Gastrocnemius medialis (tissue), 4 donors: ENCODE data around the gene OLR1. TPM values are rescaled to one million over a fixed set of nuclear protein-coding genes. Genes with fewer than 3 reads are reported as not detected.

ENCODE experiments used
- ATAC-seq, 2 donors: fragments of 150-250 bp; one replicate each; pipeline ENCODE4 v1.9.1; 2016
- DNase-seq, 2 donors: peaks; one replicate each; pipeline ENCODE4 v3.0.0-alpha.2; 2019
- H3K27ac ChIP-seq, 4 donors: fragments of 200-600 bp; sonication (generic); 1 replicate in 1 of 4; 2 replicates in 3 of 4; pipeline ENCODE4 v1.5.1; 2016 to 2018; ENCODE audit warnings: mild to moderate bottlenecking in 2 of 4, moderate library complexity in 1 of 4
- H3K27me3 ChIP-seq, 3 donors: fragments of 200-600 bp; sonication (generic) in 2 of 3; 1 replicate in 1 of 3; 2 replicates in 2 of 3; pipeline versions ENCODE4 v1.5.1 to v1.6.0; 2016 to 2019; ENCODE audit warnings: mild to moderate bottlenecking in 1 of 3, moderate library complexity in 1 of 3
- H3K36me3 ChIP-seq, 2 donors: fragments of 200-600 bp; sonication (generic) in 1 of 2; one replicate each; pipeline ENCODE4 v1.5.1; 2017 to 2018
- H3K4me1 ChIP-seq, 2 donors: fragments of 200-600 bp; sonication (generic) in 1 of 2; one replicate each; pipeline ENCODE4 v1.5.1; 2016 to 2017; ENCODE audit warnings: mild to moderate bottlenecking in 2 of 2
- H3K4me3 ChIP-seq, 4 donors: fragments of 200-600 bp; sonication (generic) in 3 of 4; 1 replicate in 1 of 4; 2 replicates in 3 of 4; pipeline ENCODE4 v1.5.1; 2016 to 2019; ENCODE audit warnings: mild to moderate bottlenecking in 2 of 4
- H3K9me3 ChIP-seq, 3 donors: fragments of 200-600 bp; sonication (generic) in 2 of 3; 1 replicate in 1 of 3; 2 replicates in 2 of 3; pipeline ENCODE4 v1.5.1; 2016 to 2019
- POLR2A ChIP-seq, 2 donors: fragments of 450-650 bp; IDR thresholded peaks; one replicate each; pipeline ENCODE4 v1.6.1; 2017; ENCODE audit warnings: antibody characterized with exemption in 2 of 2, mild to moderate bottlenecking in 2 of 2, moderate library complexity in 2 of 2
- in situ Hi-C, 4 donors: fragments of 200-750 bp; cut with MboI; loops; one replicate each; pipeline versions ENCODE4 v1.15.0 to v1.8.0; 2017; ENCODE audit warnings: low sequenced_read_pairs in 4 of 4
- intact Hi-C: fragments of 100-400 bp; cut with DNase I; formaldehyde crosslinking; loops from one replicate; pipeline ENCODE4 v1.15.1; 2023; ENCODE audit warnings: low total_unique reads
- total RNA-seq, 4 donors: library from RNA; depleted of rRNA; stranded (reverse); fragments of >200 nt; gene quantifications; one replicate each; pipeline versions ENCODE4 v1.1.0 to v1.2.3, GENCODE V29; 2016
- TF ChIP-seq, protein P1 (sequence below), 5 experiments: fragments of 450-650 bp in 3 of 5; fragments of 200-600 bp in 2 of 5; sonication (generic) in 2 of 5; IDR thresholded peaks in 4 of 5; conservative IDR thresholded peaks in 1 of 5; 1 replicate in 4 of 5; 2 replicates in 1 of 5; pipeline ENCODE4 v1.5.1; 2016 to 2019; ENCODE audit warnings: antibody characterized with exemption in 5 of 5, mild to moderate bottlenecking in 3 of 5, moderate library complexity in 3 of 5

The OLR1 gene
- total RNA-seq, 4 donors from 2014 or later = 0.42 TPM; not detected in 3

DNA sequence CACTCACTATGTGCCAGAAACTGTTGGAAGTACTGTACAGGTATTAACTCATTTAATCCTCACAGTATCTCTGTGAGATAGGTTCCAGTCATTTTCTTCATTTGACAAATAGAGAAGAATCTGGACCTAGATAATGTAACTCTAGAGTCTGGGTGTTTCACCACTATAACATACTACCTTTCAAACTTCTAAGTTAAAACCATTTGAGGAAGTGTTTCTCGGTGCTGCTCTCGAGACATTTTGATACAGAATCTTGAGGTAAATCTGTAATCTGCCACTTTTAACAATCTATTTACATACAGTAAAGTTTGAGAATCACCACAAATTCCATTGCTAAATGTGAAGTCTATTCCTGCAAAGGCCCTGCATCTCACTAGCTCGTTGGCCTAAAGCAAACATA, 8.8 kb downstream of the OLR1 start:
- no peak for TF ChIP-seq POLR2A (IDR thresholded peaks at IDR 0.05)
- TF ChIP-seq, protein P1, sequence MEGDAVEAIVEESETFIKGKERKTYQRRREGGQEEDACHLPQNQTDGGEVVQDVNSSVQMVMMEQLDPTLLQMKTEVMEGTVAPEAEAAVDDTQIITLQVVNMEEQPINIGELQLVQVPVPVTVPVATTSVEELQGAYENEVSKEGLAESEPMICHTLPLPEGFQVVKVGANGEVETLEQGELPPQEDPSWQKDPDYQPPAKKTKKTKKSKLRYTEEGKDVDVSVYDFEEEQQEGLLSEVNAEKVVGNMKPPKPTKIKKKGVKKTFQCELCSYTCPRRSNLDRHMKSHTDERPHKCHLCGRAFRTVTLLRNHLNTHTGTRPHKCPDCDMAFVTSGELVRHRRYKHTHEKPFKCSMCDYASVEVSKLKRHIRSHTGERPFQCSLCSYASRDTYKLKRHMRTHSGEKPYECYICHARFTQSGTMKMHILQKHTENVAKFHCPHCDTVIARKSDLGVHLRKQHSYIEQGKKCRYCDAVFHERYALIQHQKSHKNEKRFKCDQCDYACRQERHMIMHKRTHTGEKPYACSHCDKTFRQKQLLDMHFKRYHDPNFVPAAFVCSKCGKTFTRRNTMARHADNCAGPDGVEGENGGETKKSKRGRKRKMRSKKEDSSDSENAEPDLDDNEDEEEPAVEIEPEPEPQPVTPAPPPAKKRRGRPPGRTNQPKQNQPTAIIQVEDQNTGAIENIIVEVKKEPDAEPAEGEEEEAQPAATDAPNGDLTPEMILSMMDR (IDR thresholded peaks at IDR 0.05 in 4 of 5, conservative IDR thresholded peaks at IDR 0.05 in 1 of 5) = no peak
- Histone ChIP-seq H3K9me3 (no peaks in the 10 kb centered on the region), H3K36me3 (no peaks in the 10 kb centered on the region), H3K4me3 (no peak overlapping the region), H3K27ac (no peak overlapping the region), H3K27me3 (no peaks in the 10 kb centered on the region), H3K4me1 (no peaks in the 10 kb centered on the region)
- intact Hi-C loops (no loop called here), in situ Hi-C loops (no loop called here)
- no peak for ATAC-seq
- no peak for DNase-seq

GRCh38 chr12:10160617-10161385, 11.1 kb downstream of the OLR1 start:
- TF ChIP-seq, protein P1 (IDR thresholded peaks at IDR 0.05 in 4 of 5, conservative IDR thresholded peaks at IDR 0.05 in 1 of 5) = no peak
- TF ChIP-seq POLR2A (IDR thresholded peaks at IDR 0.05) = no peak
- no peak for ATAC-seq
- Histone ChIP-seq H3K4me1 (no peaks in the 10 kb centered on the region), H3K9me3 (no peaks in the 10 kb centered on the region), H3K27me3 (no peaks in the 10 kb centered on the region), H3K4me3 (no peak overlapping the region), H3K27ac (no peak overlapping the region), H3K36me3 (no peaks in the 10 kb centered on the region)
- in situ Hi-C loops = no loop called here
- no peak for DNase-seq
- intact Hi-C loops = no loop called here

GRCh38 chr12:10159280-10159679, 12.7 kb downstream of the OLR1 start:
- no peak for DNase-seq
- in situ Hi-C loops = loop anchor here in 1 of 4 donors (10.0 kb wide), 1 partner anchor 396 kb away; no protein-coding TSS in a partner anchor
- H3K27me3 ChIP-seq = no peaks in the 10 kb centered on the region
- TF ChIP-seq, protein P1 (IDR thresholded peaks at IDR 0.05 in 4 of 5, conservative IDR thresholded peaks at IDR 0.05 in 1 of 5) = no peak
- TF ChIP-seq POLR2A (IDR thresholded peaks at IDR 0.05) = no peak
- H3K4me3 ChIP-seq = no peak overlapping the region
- no peak for ATAC-seq
- H3K36me3 ChIP-seq = no peaks in the 10 kb centered on the region
- no peak overlapping the region for H3K27ac ChIP-seq
- intact Hi-C loops = no loop called here
- no peaks in the 10 kb centered on the region for H3K9me3 ChIP-seq
- H3K4me1 ChIP-seq = no peaks in the 10 kb centered on the region

DNA sequence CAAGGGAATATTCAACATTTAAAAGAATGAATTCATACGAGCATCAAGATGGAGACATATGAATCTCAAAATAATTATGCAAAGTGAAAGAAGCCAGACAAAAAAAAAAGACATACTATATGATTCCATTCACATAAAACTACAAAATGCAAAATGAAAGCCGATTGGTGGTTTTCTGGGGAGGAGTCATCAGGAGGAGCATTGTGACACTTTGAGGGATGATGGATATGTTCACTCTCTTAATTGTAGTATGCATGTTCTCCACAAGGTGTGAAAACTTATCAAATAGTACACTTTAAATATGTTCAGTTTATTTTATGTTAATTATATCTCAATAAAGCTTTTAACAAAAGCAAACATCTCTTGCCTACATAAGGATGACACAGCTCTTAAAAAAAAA, 13.5 kb downstream of the OLR1 start:
- ATAC-seq (no peak), DNase-seq (no peak)
- H3K36me3 ChIP-seq = no peaks in the 10 kb centered on the region
- H3K4me1 ChIP-seq = peaks cover 0 to 4% of the 10 kb centered on the region in 2 donors
- H3K9me3 ChIP-seq = no peaks in the 10 kb centered on the region
- in situ Hi-C loops = loop anchor here in 1 of 4 donors (10.0 kb wide), 1 partner anchor 396 kb away; no protein-coding TSS in a partner anchor
- TF ChIP-seq, protein P1 (IDR thresholded peaks at IDR 0.05 in 4 of 5, conservative IDR thresholded peaks at IDR 0.05 in 1 of 5) = no peak
- no peak for TF ChIP-seq POLR2A (IDR thresholded peaks at IDR 0.05)
- intact Hi-C loops = no loop called here
- no peak overlapping the region for H3K4me3 ChIP-seq
- H3K27me3 ChIP-seq = no peaks in the 10 kb centered on the region
- no peak overlapping the region for H3K27ac ChIP-seq
